ENCODE results near the gene SOBP.

DNA sequence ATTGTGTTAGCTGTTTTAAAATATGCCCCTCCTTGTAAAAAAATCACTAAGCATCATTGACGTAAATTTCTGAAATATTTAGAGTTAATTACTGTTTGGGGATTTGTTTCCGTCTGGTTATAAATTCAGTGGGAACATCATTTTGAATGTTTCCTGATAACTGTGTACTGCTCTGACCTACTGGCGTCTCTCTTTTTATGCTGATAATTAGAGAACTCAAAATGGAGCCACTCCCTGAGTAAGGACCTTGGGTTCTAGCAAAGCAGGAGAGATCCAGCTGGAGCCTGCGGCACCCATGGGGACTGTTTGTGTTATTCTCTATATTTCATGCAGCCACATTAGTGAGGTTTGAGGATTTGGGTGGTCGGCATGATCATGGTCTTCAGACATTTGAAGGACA, 124.9 kb downstream of the SOBP start:
- TF ChIP-seq EP300 (IDR thresholded peaks at IDR 0.05) (no peak), POLR2A (IDR thresholded peaks at IDR 0.05) (no peak)

Measured in upper lobe of left lung (tissue), 4 donors.